ENCODE measurements around the gene EREG.

GRCh38 chr4:74431113-74431826, 66.3 kb downstream of the EREG start:
- no peak for TF ChIP-seq POLR2A (IDR thresholded peaks at IDR 0.05; ENCODE audit: low read depth, low read length)
- no peak for TF ChIP-seq POLR2AphosphoS5 (IDR thresholded peaks at IDR 0.05; ENCODE audit: low read depth, low read length)

Data from GM12891 (cell line).